Epithelial cell of proximal tubule (primary cell): ENCODE data around the gene FAM83F. TPM values are rescaled to one million over a fixed set of nuclear protein-coding genes. Genes with fewer than 3 reads are reported as not detected.

Experiments used
- DNase-seq: peaks from one replicate; pipeline ENCODE4 v3.0.0-alpha.2; 2011; ENCODE audit warnings: low read depth
- H3K4me3 ChIP-seq: 2 replicates; pipeline ENCODE4 v1.5.1; 2011; ENCODE audit warnings: low read depth, mild to moderate bottlenecking, low read length
- CTCF ChIP-seq: conservative IDR thresholded peaks from 2 replicates; pipeline ENCODE4 v1.5.1; 2012; ENCODE audit warnings: low read depth, mild to moderate bottlenecking, low read length
- total RNA-seq: library from RNA; depleted of rRNA; stranded (reverse); fragments of >200 nt; gene quantifications from 2 replicates; pipeline ENCODE4 v1.2.3, GENCODE V29; 2015

The FAM83F gene
- total RNA-seq, 1 donor from 2014 or later: 3.5 TPM

- TF ChIP-seq CTCF: no peak
- no peak overlapping the region for H3K4me3 ChIP-seq
- no peak for DNase-seq
Observed at GRCh38 chr22:40054486-40054885, 59.7 kb downstream of the FAM83F start.

GRCh38 chr22:40055143-40055883 lies 60.6 kb downstream of the FAM83F start:
- no peak for TF ChIP-seq CTCF
- DNase-seq: no peak
- H3K4me3 ChIP-seq: no peak overlapping the region

GRCh38 chr22:40056154-40056553 lies 61.4 kb downstream of the FAM83F start:
- DNase-seq: no peak
- no peak for TF ChIP-seq CTCF
- no peak overlapping the region for H3K4me3 ChIP-seq

- no peak for DNase-seq
- no peak for TF ChIP-seq CTCF
- no peak overlapping the region for H3K4me3 ChIP-seq
Observed at GRCh38 chr22:40056559-40056958, 61.8 kb downstream of the FAM83F start.

- H3K4me3 ChIP-seq: no peak overlapping the region
- no peak for TF ChIP-seq CTCF
- no peak for DNase-seq
Observed at GRCh38 chr22:40057652-40058051, 62.9 kb downstream of the FAM83F start.

GRCh38 chr22:40058265-40058664 lies 63.5 kb downstream of the FAM83F start:
- no peak for DNase-seq
- no peak for TF ChIP-seq CTCF
- no peak overlapping the region for H3K4me3 ChIP-seq

- H3K4me3 ChIP-seq: no peak overlapping the region
- no peak for TF ChIP-seq CTCF
- no peak for DNase-seq
Observed at GRCh38 chr22:40065981-40066380, 71.2 kb downstream of the FAM83F start.
